22Rv1 (cell line): ENCODE results near the gene RPGR.

Source experiments
- CTCF ChIP-seq: fragments of 450-650 bp; IDR thresholded peaks from 2 replicates; pipeline ENCODE4 v1.5.1; 2017; ENCODE audit warnings: mild to moderate bottlenecking
- ZFX ChIP-seq: fragments of 450-650 bp; IDR thresholded peaks from 2 replicates; pipeline ENCODE4 v1.6.1; 2017; ENCODE audit warnings: antibody characterized with exemption, borderline replicate concordance

DNA sequence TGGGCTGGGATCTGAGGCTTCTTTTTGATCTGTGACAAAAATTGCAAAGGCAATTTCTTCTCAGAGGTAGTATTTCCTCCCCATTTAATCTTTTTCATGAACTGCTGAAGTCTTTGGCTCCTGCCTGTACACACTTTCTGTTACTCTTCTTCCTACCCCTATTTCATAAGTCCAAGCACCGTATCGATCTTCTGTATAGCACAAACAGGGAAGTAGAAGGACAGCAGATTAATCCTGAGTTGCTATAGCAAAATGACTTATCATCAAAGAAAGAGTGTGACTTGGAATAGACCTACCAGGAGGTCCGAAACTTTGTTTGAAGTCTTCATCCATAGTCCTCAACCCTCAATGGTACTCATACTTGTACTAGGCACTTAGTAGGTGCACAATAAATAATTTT is 47.1 kb upstream of the RPGR start:
- TF ChIP-seq CTCF (no peak), ZFX (no peak)
